GM23338 (cell line): ENCODE data around the gene PODN. TPM values are rescaled to one million over a fixed set of nuclear protein-coding genes. Genes with fewer than 3 reads are reported as not detected.

Source experiments
- ATAC-seq: fragments of 200-7000 bp; cut with Tn5 transposase; 3 replicates; pipeline ENCODE4 v1.9.1; 2020
- DNase-seq: peaks from one replicate; pipeline ENCODE4 v3.0.0-alpha.2; 2015; ENCODE audit warnings: low spot score
- H2AFZ ChIP-seq: fragments of 200-600 bp; sonication (generic); 2 replicates; pipeline ENCODE4 v1.8.0; 2016; ENCODE audit warnings: antibody characterized with exemption, mild to moderate bottlenecking, moderate library complexity
- H3F3A ChIP-seq: fragments of 200-600 bp; sonication (generic); replicated peaks from 2 replicates; pipeline ENCODE4 v1.8.0; 2017; ENCODE audit warnings: antibody characterized with exemption, mixed run types, low read depth
- H3K27ac ChIP-seq: fragments of 200-600 bp; sonication (generic); 2 replicates; pipeline ENCODE4 v1.6.1; 2016; ENCODE audit warnings: low read depth
- H3K27me3 ChIP-seq: fragments of 200-600 bp; sonication (generic); 2 replicates; pipeline ENCODE4 v1.8.0; 2016; ENCODE audit warnings: mild to moderate bottlenecking, mixed run types, moderate library complexity; ENCODE audit not compliant: insufficient read depth
- H3K36me3 ChIP-seq: fragments of 200-600 bp; sonication (generic); 2 replicates; pipeline ENCODE4 v1.8.0; 2016; ENCODE audit warnings: mild to moderate bottlenecking; ENCODE audit not compliant: insufficient read depth
- H3K4me1 ChIP-seq: fragments of 200-600 bp; sonication (generic); 2 replicates; pipeline ENCODE4 v1.8.0; 2016; ENCODE audit warnings: mild to moderate bottlenecking, moderate library complexity; ENCODE audit not compliant: insufficient read depth
- H3K4me2 ChIP-seq: fragments of 200-600 bp; sonication (generic); 2 replicates; pipeline ENCODE4 v1.7.1; 2017; ENCODE audit warnings: mixed run types
- H3K4me3 ChIP-seq: fragments of 200-600 bp; sonication (generic); 2 replicates; pipeline ENCODE4 v1.6.1; 2016; ENCODE audit warnings: mixed run types
- H3K79me2 ChIP-seq: fragments of 200-600 bp; sonication (generic); replicated peaks from 2 replicates; pipeline ENCODE4 v1.8.0; 2017; ENCODE audit warnings: mild to moderate bottlenecking; ENCODE audit not compliant: insufficient read depth
- H3K9me2 ChIP-seq: fragments of 200-600 bp; sonication (generic); 2 replicates; pipeline ENCODE4 v1.8.0; 2017; ENCODE audit not compliant: insufficient read depth
- H4K20me1 ChIP-seq: fragments of 200-600 bp; sonication (generic); replicated peaks from 2 replicates; pipeline ENCODE4 v1.8.0; 2017; ENCODE audit warnings: mild to moderate bottlenecking; ENCODE audit not compliant: insufficient read depth
- H3K27ac Mint-ChIP-seq: 2 replicates; pipeline ENCODE4 v1.8.0; 2020; ENCODE audit warnings: inconsistent platforms, mild to moderate bottlenecking, moderate library complexity, mixed read lengths
- H3K27me3 Mint-ChIP-seq: 3 replicates; pipeline ENCODE4 v1.8.0; 2022; ENCODE audit warnings: low read depth, mild to moderate bottlenecking, moderate library complexity, mixed read lengths, inconsistent platforms; ENCODE audit not compliant: insufficient read depth, poor library complexity
- H3K36me3 Mint-ChIP-seq: 3 replicates; pipeline ENCODE4 v1.8.0; 2021; ENCODE audit warnings: low read depth, mild to moderate bottlenecking, inconsistent platforms, moderate library complexity, mixed read lengths
- H3K4me1 Mint-ChIP-seq: 3 replicates; pipeline ENCODE4 v1.8.0; 2020; ENCODE audit warnings: mild to moderate bottlenecking, inconsistent platforms, mixed read lengths
- H3K4me3 Mint-ChIP-seq: 3 replicates; pipeline ENCODE4 v1.8.0; 2021; ENCODE audit warnings: moderate library complexity, mild to moderate bottlenecking, inconsistent platforms, mixed read lengths
- H3K9me3 Mint-ChIP-seq: 3 replicates; pipeline ENCODE4 v1.8.0; 2020; ENCODE audit warnings: moderate library complexity, mild to moderate bottlenecking, inconsistent platforms, mixed read lengths
- CREB1 ChIP-seq: fragments of 250-450 bp; sonication (Bioruptor Pico); IDR thresholded peaks from 2 replicates; pipeline ENCODE4 v1.5.0; 2020; ENCODE audit warnings: low read depth, mild to moderate bottlenecking, moderate library complexity
- STAT1 ChIP-seq: IDR thresholded peaks from one replicate; pipeline ENCODE4 v1.6.1; 2016; ENCODE audit warnings: antibody characterized with exemption; ENCODE audit not compliant: unreplicated experiment
- ZNF114 ChIP-seq: fragments of 250-450 bp; sonication (Bioruptor Pico); IDR thresholded peaks from 2 replicates; pipeline ENCODE4 v1.5.0; 2020; ENCODE audit warnings: mild to moderate bottlenecking, moderate library complexity
- polyA plus RNA-seq: library from polyadenylated mRNA; unstranded; fragments of >200 nt; fragmentation: Nextera tagmentation; extraction: Ambion mirVana; gene quantifications from 2 replicates; pipeline ENCODE4 v1.2.1, GENCODE V29; 2016
- total RNA-seq: library from RNA; depleted of rRNA; stranded (reverse); fragments of >200 nt; shearing (Covaris generic); gene quantifications from 2 replicates; pipeline ENCODE4 v1.2.3, GENCODE V29; 2014
- TF ChIP-seq, protein P1 (sequence below): fragments of 250-450 bp; sonication (Bioruptor Pico); IDR thresholded peaks from 2 replicates; pipeline ENCODE4 v1.5.0; 2020; ENCODE audit warnings: mild to moderate bottlenecking, moderate library complexity
- TF ChIP-seq, protein P2 (sequence below): IDR thresholded peaks from 2 replicates; pipeline ENCODE4 v1.6.1; 2016; ENCODE audit warnings: antibody characterized with exemption

Gene PODN
- total and polyA plus RNA-seq, 2 experiments from 2014 or later = 0.16 to 0.24 TPM

DNA sequence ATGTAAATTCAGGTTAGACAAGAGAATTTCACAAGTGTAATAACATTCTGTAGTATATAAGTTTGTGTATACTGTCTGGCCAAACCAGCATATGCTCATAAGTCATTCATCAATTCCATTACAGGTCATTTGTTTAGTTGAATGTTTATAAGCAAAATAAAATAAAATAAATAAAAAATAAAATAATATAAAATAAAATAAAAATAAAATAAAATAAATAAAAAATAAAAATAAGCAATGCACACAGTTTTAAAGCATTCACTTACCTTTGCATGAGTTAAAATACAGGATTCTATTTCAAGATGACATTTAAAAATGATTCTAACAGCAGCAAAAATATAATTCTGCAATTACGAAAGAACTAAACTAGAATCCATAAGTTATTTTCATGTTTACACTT is 9.9 kb downstream of the PODN start:
- H3K79me2 ChIP-seq = no peaks in the 10 kb centered on the region
- H3K4me1 ChIP-seq = no peaks in the 10 kb centered on the region
- TF ChIP-seq ZNF114 (CRISPR knock-in tag) = no peak
- TF ChIP-seq, protein P1, sequence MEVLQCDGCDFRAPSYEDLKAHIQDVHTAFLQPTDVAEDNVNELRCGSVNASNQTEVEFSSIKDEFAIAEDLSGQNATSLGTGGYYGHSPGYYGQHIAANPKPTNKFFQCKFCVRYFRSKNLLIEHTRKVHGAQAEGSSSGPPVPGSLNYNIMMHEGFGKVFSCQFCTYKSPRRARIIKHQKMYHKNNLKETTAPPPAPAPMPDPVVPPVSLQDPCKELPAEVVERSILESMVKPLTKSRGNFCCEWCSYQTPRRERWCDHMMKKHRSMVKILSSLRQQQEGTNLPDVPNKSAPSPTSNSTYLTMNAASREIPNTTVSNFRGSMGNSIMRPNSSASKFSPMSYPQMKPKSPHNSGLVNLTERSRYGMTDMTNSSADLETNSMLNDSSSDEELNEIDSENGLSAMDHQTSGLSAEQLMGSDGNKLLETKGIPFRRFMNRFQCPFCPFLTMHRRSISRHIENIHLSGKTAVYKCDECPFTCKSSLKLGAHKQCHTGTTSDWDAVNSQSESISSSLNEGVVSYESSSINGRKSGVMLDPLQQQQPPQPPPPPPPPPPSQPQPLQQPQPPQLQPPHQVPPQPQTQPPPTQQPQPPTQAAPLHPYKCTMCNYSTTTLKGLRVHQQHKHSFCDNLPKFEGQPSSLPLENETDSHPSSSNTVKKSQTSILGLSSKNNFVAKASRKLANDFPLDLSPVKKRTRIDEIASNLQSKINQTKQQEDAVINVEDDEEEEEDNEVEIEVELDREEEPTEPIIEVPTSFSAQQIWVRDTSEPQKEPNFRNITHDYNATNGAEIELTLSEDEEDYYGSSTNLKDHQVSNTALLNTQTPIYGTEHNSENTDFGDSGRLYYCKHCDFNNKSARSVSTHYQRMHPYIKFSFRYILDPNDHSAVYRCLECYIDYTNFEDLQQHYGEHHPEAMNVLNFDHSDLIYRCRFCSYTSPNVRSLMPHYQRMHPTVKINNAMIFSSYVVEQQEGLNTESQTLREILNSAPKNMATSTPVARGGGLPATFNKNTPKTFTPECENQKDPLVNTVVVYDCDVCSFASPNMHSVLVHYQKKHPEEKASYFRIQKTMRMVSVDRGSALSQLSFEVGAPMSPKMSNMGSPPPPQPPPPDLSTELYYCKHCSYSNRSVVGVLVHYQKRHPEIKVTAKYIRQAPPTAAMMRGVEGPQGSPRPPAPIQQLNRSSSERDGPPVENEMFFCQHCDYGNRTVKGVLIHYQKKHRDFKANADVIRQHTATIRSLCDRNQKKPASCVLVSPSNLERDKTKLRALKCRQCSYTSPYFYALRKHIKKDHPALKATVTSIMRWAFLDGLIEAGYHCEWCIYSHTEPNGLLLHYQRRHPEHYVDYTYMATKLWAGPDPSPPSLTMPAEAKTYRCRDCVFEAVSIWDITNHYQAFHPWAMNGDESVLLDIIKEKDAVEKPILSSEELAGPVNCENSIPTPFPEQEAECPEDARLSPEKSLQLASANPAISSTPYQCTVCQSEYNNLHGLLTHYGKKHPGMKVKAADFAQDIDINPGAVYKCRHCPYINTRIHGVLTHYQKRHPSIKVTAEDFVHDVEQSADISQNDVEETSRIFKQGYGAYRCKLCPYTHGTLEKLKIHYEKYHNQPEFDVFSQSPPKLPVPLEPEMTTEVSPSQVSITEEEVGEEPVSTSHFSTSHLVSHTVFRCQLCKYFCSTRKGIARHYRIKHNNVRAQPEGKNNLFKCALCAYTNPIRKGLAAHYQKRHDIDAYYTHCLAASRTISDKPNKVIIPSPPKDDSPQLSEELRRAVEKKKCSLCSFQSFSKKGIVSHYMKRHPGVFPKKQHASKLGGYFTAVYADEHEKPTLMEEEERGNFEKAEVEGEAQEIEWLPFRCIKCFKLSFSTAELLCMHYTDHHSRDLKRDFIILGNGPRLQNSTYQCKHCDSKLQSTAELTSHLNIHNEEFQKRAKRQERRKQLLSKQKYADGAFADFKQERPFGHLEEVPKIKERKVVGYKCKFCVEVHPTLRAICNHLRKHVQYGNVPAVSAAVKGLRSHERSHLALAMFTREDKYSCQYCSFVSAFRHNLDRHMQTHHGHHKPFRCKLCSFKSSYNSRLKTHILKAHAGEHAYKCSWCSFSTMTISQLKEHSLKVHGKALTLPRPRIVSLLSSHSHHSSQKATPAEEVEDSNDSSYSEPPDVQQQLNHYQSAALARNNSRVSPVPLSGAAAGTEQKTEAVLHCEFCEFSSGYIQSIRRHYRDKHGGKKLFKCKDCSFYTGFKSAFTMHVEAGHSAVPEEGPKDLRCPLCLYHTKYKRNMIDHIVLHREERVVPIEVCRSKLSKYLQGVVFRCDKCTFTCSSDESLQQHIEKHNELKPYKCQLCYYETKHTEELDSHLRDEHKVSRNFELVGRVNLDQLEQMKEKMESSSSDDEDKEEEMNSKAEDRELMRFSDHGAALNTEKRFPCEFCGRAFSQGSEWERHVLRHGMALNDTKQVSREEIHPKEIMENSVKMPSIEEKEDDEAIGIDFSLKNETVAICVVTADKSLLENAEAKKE (CRISPR knock-in tag) = no peak
- TF ChIP-seq, protein P2, sequence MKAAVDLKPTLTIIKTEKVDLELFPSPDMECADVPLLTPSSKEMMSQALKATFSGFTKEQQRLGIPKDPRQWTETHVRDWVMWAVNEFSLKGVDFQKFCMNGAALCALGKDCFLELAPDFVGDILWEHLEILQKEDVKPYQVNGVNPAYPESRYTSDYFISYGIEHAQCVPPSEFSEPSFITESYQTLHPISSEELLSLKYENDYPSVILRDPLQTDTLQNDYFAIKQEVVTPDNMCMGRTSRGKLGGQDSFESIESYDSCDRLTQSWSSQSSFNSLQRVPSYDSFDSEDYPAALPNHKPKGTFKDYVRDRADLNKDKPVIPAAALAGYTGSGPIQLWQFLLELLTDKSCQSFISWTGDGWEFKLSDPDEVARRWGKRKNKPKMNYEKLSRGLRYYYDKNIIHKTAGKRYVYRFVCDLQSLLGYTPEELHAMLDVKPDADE = no peak
- peaks cover 5% of the 10 kb centered on the region for H3K27me3 Mint-ChIP-seq
- no peaks in the 10 kb centered on the region for H3K36me3 Mint-ChIP-seq
- no peaks in the 10 kb centered on the region for H3K9me3 Mint-ChIP-seq
- H3K4me1 Mint-ChIP-seq = peaks cover 2% of the 10 kb centered on the region; the same call in 2 of the 3 replicates
- no peak overlapping the region for H3K4me2 ChIP-seq
- H3K36me3 ChIP-seq = no peaks in the 10 kb centered on the region
- no peak overlapping the region for H3K4me3 ChIP-seq
- DNase-seq = no peak
- H3K27me3 ChIP-seq = no peaks in the 10 kb centered on the region
- no peak overlapping the region for H3K4me3 Mint-ChIP-seq
- H3F3A ChIP-seq = no peaks in the 10 kb centered on the region
- no peak overlapping the region; the same call in 1 of the 2 replicates for H3K27ac Mint-ChIP-seq
- ATAC-seq = no peak
- no peaks in the 10 kb centered on the region for H4K20me1 ChIP-seq
- H3K9me2 ChIP-seq = no peaks in the 10 kb centered on the region
- H2AFZ ChIP-seq = no peak overlapping the region
- H3K27ac ChIP-seq = no peak overlapping the region

DNA sequence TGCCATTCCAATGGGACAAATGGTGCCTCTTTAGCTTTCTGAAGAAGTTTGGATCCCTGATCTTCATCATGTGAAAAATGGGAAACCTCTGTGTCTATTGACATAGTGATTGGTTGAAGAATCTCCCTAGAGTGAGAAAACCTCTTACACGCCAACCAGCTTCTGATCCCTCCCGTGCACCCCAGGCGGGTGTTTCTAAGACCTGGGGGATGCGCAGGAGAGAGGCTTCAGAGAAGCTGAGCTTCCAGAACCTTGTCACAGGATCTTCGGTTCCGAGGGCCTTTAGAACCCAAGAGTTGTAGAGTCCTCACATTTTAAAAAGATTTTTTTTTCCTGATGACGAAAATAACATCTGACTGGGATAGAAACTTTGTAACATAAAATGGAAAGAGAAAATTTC is 11.3 kb downstream of the PODN start:
- Mint-ChIP-seq H3K4me1 (peaks cover 2% of the 10 kb centered on the region; the same call in 2 of the 3 replicates), H3K36me3 (no peaks in the 10 kb centered on the region), H3K9me3 (no peaks in the 10 kb centered on the region; the same call in 2 of the 3 replicates), H3K27me3 (peaks cover 5% of the 10 kb centered on the region), H3K4me3 (no peak overlapping the region), H3K27ac (no peak overlapping the region)
- H2AFZ ChIP-seq = no peak overlapping the region
- no peak for ATAC-seq
- no peak overlapping the region for H3K27ac ChIP-seq
- H3K36me3 ChIP-seq = no peaks in the 10 kb centered on the region
- no peaks in the 10 kb centered on the region for H3K4me1 ChIP-seq
- H3K4me3 ChIP-seq = no peak overlapping the region
- H3K27me3 ChIP-seq = no peaks in the 10 kb centered on the region
- no peaks in the 10 kb centered on the region for H3K9me2 ChIP-seq
- DNase-seq = no peak
- no peak overlapping the region for H3K4me2 ChIP-seq
- no peaks in the 10 kb centered on the region for H3K79me2 ChIP-seq
- H4K20me1 ChIP-seq = no peaks in the 10 kb centered on the region
- H3F3A ChIP-seq = no peaks in the 10 kb centered on the region
- TF ChIP-seq STAT1 (no peak), CREB1 (CRISPR knock-in tag) (no peak)
- TF ChIP-seq, protein P1 (CRISPR knock-in tag) = no peak
